Measurements from ENCODE around the gene PLA2G6. TPM values are rescaled to one million over a fixed set of nuclear protein-coding genes. Genes with fewer than 3 reads are reported as not detected.
A peak's percentile ranks its signal among the peaks of the same experiment; 100 is the strongest.

PLA2G6 gene
- total RNA-seq, 1 experiment from 2014 or later: 24.1 TPM

GRCh38 chr22:38204784-38205183 lies 23.2 kb upstream of the PLA2G6 start:
- Mint-ChIP-seq H3K4me1 (peaks cover 16 to 20% of the 10 kb centered on the region in 2 experiments), H3K4me3 (peak overlapping the region in 1 of 2 experiments; percentile 1; a peak in 2 of 5 replicates), H3K9me3 (no peaks in the 10 kb centered on the region; a peak in 1 of 5 replicates), H3K36me3 (ENCODE audit: insufficient read depth in 1 of 3, low read depth in 3 of 3) (no peaks in the 10 kb centered on the region), H3K27me3 (ENCODE audit: low read depth) (peaks cover 33% of the 10 kb centered on the region), H3K27ac (no peak overlapping the region)
- H3K23ac ChIP-seq (ENCODE audit: insufficient read length, low read depth, low read length): no peak overlapping the region
- H3K79me1 ChIP-seq (ENCODE audit: insufficient read depth, low read depth, low read length, poor library complexity, severe bottlenecking): no peaks in the 10 kb centered on the region
- no peak overlapping the region for H3K27ac ChIP-seq (ENCODE audit: insufficient read length, low read depth, low read length)
- H4K91ac ChIP-seq (ENCODE audit: insufficient read length, low read depth, low read length): no peak overlapping the region
- no peak overlapping the region for H4K8ac ChIP-seq (replicated peaks; ENCODE audit: insufficient read length, low read depth, low read length)
- H3K18ac ChIP-seq (ENCODE audit: insufficient read length, low read depth, low read length): no peak overlapping the region
- H4K20me1 ChIP-seq (ENCODE audit: control insufficient read depth, insufficient read depth, insufficient read length): no peaks in the 10 kb centered on the region
- H2AFZ ChIP-seq (ENCODE audit: low read length): no peak overlapping the region
- WGBS (ENCODE audit: extremely low coverage, insufficient read length, low lambda C conversion rate): no CpG with 5 or more reads among the region's 7 CpGs
- H3K4me1 ChIP-seq (ENCODE audit: insufficient read depth, low read length): no peaks in the 10 kb centered on the region; the same call in 1 of the 2 replicates
- no peaks in the 10 kb centered on the region for H3K9me3 ChIP-seq (ENCODE audit: control insufficient read depth, low read depth, low read length)
- no peaks in the 10 kb centered on the region; the same call in 1 of the 2 replicates for H3K79me2 ChIP-seq (ENCODE audit: insufficient read depth, low read length)
- peaks cover 15% of the 10 kb centered on the region for H3K23me2 ChIP-seq (ENCODE audit: insufficient read length, low read depth, low read length, poor library complexity, severe bottlenecking)
- H3K56ac ChIP-seq (ENCODE audit: insufficient read length, low read depth, low read length): no peak overlapping the region
- TF ChIP-seq CTCF (conservative IDR thresholded peaks at IDR 0.05): no peak
- H2AK5ac ChIP-seq (ENCODE audit: insufficient read length, low read length): no peak overlapping the region
- no peak overlapping the region for H3T11ph ChIP-seq (ENCODE audit: low read length)
- no peak overlapping the region for H3K4me2 ChIP-seq (ENCODE audit: insufficient read depth, insufficient read length, low read length)
- DNase-seq: no peak
- no peak overlapping the region for H3K14ac ChIP-seq (ENCODE audit: insufficient read depth, low read length)
- H2BK5ac ChIP-seq (ENCODE audit: insufficient read length, low read length): no peak overlapping the region
- no peak overlapping the region for H2BK15ac ChIP-seq (ENCODE audit: low read depth, low read length)
- H2BK120ac ChIP-seq (ENCODE audit: low read depth, low read length, poor library complexity, severe bottlenecking): no peak overlapping the region
- no peak overlapping the region for H3K4ac ChIP-seq (ENCODE audit: low read depth, low read length)
- H3K27me3 ChIP-seq (ENCODE audit: insufficient read depth, low read length): no peaks in the 10 kb centered on the region
- H2BK12ac ChIP-seq (ENCODE audit: insufficient read length, low read depth, low read length): no peak overlapping the region
- H4K5ac ChIP-seq (ENCODE audit: insufficient read length, low read depth, low read length): no peak overlapping the region
- no peak overlapping the region for H3K9ac ChIP-seq (ENCODE audit: extremely low read depth, insufficient read length, low read length)
- no peak overlapping the region for H2BK20ac ChIP-seq (ENCODE audit: low read depth, low read length, poor library complexity, severe bottlenecking)

Measured in H9 (cell line).